GM23338 (cell line): ENCODE measurements around the gene SMAD3. TPM values are rescaled to one million over a fixed set of nuclear protein-coding genes. Genes with fewer than 3 reads are reported as not detected.

Source experiments
- ATAC-seq: fragments of 200-7000 bp; cut with Tn5 transposase; 3 replicates; pipeline ENCODE4 v1.9.1; 2020
- DNase-seq: peaks from one replicate; pipeline ENCODE4 v3.0.0-alpha.2; 2015; ENCODE audit warnings: low spot score
- H2AFZ ChIP-seq: fragments of 200-600 bp; sonication (generic); 2 replicates; pipeline ENCODE4 v1.8.0; 2016; ENCODE audit warnings: antibody characterized with exemption, mild to moderate bottlenecking, moderate library complexity
- H3F3A ChIP-seq: fragments of 200-600 bp; sonication (generic); replicated peaks from 2 replicates; pipeline ENCODE4 v1.8.0; 2017; ENCODE audit warnings: antibody characterized with exemption, mixed run types, low read depth
- H3K27ac ChIP-seq: fragments of 200-600 bp; sonication (generic); 2 replicates; pipeline ENCODE4 v1.6.1; 2016; ENCODE audit warnings: low read depth
- H3K27me3 ChIP-seq: fragments of 200-600 bp; sonication (generic); 2 replicates; pipeline ENCODE4 v1.8.0; 2016; ENCODE audit warnings: mild to moderate bottlenecking, mixed run types, moderate library complexity; ENCODE audit not compliant: insufficient read depth
- H3K36me3 ChIP-seq: fragments of 200-600 bp; sonication (generic); 2 replicates; pipeline ENCODE4 v1.8.0; 2016; ENCODE audit warnings: mild to moderate bottlenecking; ENCODE audit not compliant: insufficient read depth
- H3K4me1 ChIP-seq: fragments of 200-600 bp; sonication (generic); 2 replicates; pipeline ENCODE4 v1.8.0; 2016; ENCODE audit warnings: mild to moderate bottlenecking, moderate library complexity; ENCODE audit not compliant: insufficient read depth
- H3K4me2 ChIP-seq: fragments of 200-600 bp; sonication (generic); 2 replicates; pipeline ENCODE4 v1.7.1; 2017; ENCODE audit warnings: mixed run types
- H3K4me3 ChIP-seq: fragments of 200-600 bp; sonication (generic); 2 replicates; pipeline ENCODE4 v1.6.1; 2016; ENCODE audit warnings: mixed run types
- H3K79me2 ChIP-seq: fragments of 200-600 bp; sonication (generic); replicated peaks from 2 replicates; pipeline ENCODE4 v1.8.0; 2017; ENCODE audit warnings: mild to moderate bottlenecking; ENCODE audit not compliant: insufficient read depth
- H3K9me2 ChIP-seq: fragments of 200-600 bp; sonication (generic); 2 replicates; pipeline ENCODE4 v1.8.0; 2017; ENCODE audit not compliant: insufficient read depth
- H4K20me1 ChIP-seq: fragments of 200-600 bp; sonication (generic); replicated peaks from 2 replicates; pipeline ENCODE4 v1.8.0; 2017; ENCODE audit warnings: mild to moderate bottlenecking; ENCODE audit not compliant: insufficient read depth
- H3K27ac Mint-ChIP-seq: 2 replicates; pipeline ENCODE4 v1.8.0; 2020; ENCODE audit warnings: inconsistent platforms, mild to moderate bottlenecking, moderate library complexity, mixed read lengths
- H3K27me3 Mint-ChIP-seq: 3 replicates; pipeline ENCODE4 v1.8.0; 2022; ENCODE audit warnings: low read depth, mild to moderate bottlenecking, moderate library complexity, mixed read lengths, inconsistent platforms; ENCODE audit not compliant: insufficient read depth, poor library complexity
- H3K36me3 Mint-ChIP-seq: 3 replicates; pipeline ENCODE4 v1.8.0; 2021; ENCODE audit warnings: low read depth, mild to moderate bottlenecking, inconsistent platforms, moderate library complexity, mixed read lengths
- H3K4me1 Mint-ChIP-seq: 3 replicates; pipeline ENCODE4 v1.8.0; 2020; ENCODE audit warnings: mild to moderate bottlenecking, inconsistent platforms, mixed read lengths
- H3K4me3 Mint-ChIP-seq: 3 replicates; pipeline ENCODE4 v1.8.0; 2021; ENCODE audit warnings: moderate library complexity, mild to moderate bottlenecking, inconsistent platforms, mixed read lengths
- H3K9me3 Mint-ChIP-seq: 3 replicates; pipeline ENCODE4 v1.8.0; 2020; ENCODE audit warnings: moderate library complexity, mild to moderate bottlenecking, inconsistent platforms, mixed read lengths
- CREB1 ChIP-seq: fragments of 250-450 bp; sonication (Bioruptor Pico); IDR thresholded peaks from 2 replicates; pipeline ENCODE4 v1.5.0; 2020; ENCODE audit warnings: low read depth, mild to moderate bottlenecking, moderate library complexity
- ETS1 ChIP-seq: IDR thresholded peaks from 2 replicates; pipeline ENCODE4 v1.6.1; 2016; ENCODE audit warnings: antibody characterized with exemption
- EZH2 ChIP-seq: fragments of 200-600 bp; sonication (generic); IDR thresholded peaks from one replicate; pipeline ENCODE4 v1.8.0; 2017; ENCODE audit warnings: antibody characterized with exemption, mild to moderate bottlenecking, low read depth; ENCODE audit not compliant: unreplicated experiment
- EZH2phosphoT487 ChIP-seq: fragments of 200-600 bp; sonication (generic); IDR thresholded peaks from one replicate; pipeline ENCODE4 v1.8.1; 2018; ENCODE audit warnings: antibody characterized with exemption; ENCODE audit not compliant: unreplicated experiment
- JUNB ChIP-seq: IDR thresholded peaks from one replicate; pipeline ENCODE4 v1.6.1; 2016; ENCODE audit warnings: antibody characterized with exemption; ENCODE audit not compliant: unreplicated experiment
- NANOG ChIP-seq: IDR thresholded peaks from 2 replicates; pipeline ENCODE4 v1.6.1; 2016; ENCODE audit warnings: antibody characterized with exemption, borderline replicate concordance
- POLR2AphosphoS5 ChIP-seq: IDR thresholded peaks from 2 replicates; pipeline ENCODE4 v1.6.1; 2016; ENCODE audit warnings: antibody characterized with exemption, low read depth
- REST ChIP-seq: IDR thresholded peaks from one replicate; pipeline ENCODE4 v1.6.1; 2018; ENCODE audit warnings: antibody characterized with exemption; ENCODE audit not compliant: unreplicated experiment
- STAT1 ChIP-seq: IDR thresholded peaks from one replicate; pipeline ENCODE4 v1.6.1; 2016; ENCODE audit warnings: antibody characterized with exemption; ENCODE audit not compliant: unreplicated experiment
- ZNF114 ChIP-seq: fragments of 250-450 bp; sonication (Bioruptor Pico); IDR thresholded peaks from 2 replicates; pipeline ENCODE4 v1.5.0; 2020; ENCODE audit warnings: mild to moderate bottlenecking, moderate library complexity
- ZNF331 ChIP-seq: fragments of 250-450 bp; sonication (Bioruptor Pico); IDR thresholded peaks from 2 replicates; pipeline ENCODE4 v1.5.0; 2020; ENCODE audit warnings: low read depth, mild to moderate bottlenecking, moderate library complexity
- ZNF462 ChIP-seq: fragments of 250-450 bp; sonication (Bioruptor Pico); IDR thresholded peaks from 2 replicates; pipeline ENCODE4 v1.5.0; 2020; ENCODE audit warnings: mild to moderate bottlenecking, moderate library complexity
- polyA plus RNA-seq: library from polyadenylated mRNA; unstranded; fragments of >200 nt; fragmentation: Nextera tagmentation; extraction: Ambion mirVana; gene quantifications from 2 replicates; pipeline ENCODE4 v1.2.1, GENCODE V29; 2016
- total RNA-seq: library from RNA; depleted of rRNA; stranded (reverse); fragments of >200 nt; shearing (Covaris generic); gene quantifications from 2 replicates; pipeline ENCODE4 v1.2.3, GENCODE V29; 2014

The SMAD3 gene
- total and polyA plus RNA-seq, 2 experiments from 2014 or later: 4.9 to 11.6 TPM

- no peak for DNase-seq
- Histone ChIP-seq H3K36me3 (no peaks in the 10 kb centered on the region), H3K9me2 (no peaks in the 10 kb centered on the region), H3K27ac (no peak overlapping the region), H3F3A (peaks cover 8% of the 10 kb centered on the region), H2AFZ (no peak overlapping the region), H4K20me1 (no peaks in the 10 kb centered on the region), H3K27me3 (no peaks in the 10 kb centered on the region), H3K4me2 (no peak overlapping the region), H3K79me2 (0 out of 2 replicates have a peak, but pooled peaks cover 13% of the 10 kb centered on the region), H3K4me3 (no peak overlapping the region), H3K4me1 (peaks cover 31% of the 10 kb centered on the region)
- no peak overlapping the region for H3K4me3 Mint-ChIP-seq
- no peak for ATAC-seq
- no peaks in the 10 kb centered on the region; the same call in 2 of the 3 replicates for H3K36me3 Mint-ChIP-seq
- no peak for TF ChIP-seq ZNF114 (CRISPR knock-in tag)
- TF ChIP-seq STAT1: no peak
- H3K9me3 Mint-ChIP-seq: peaks cover 3% of the 10 kb centered on the region; the same call in 1 of the 3 replicates
- no peaks in the 10 kb centered on the region for H3K27me3 Mint-ChIP-seq
- no peak overlapping the region for H3K27ac Mint-ChIP-seq
- peaks cover 31% of the 10 kb centered on the region for H3K4me1 Mint-ChIP-seq
Measured at GRCh38 chr15:67154249-67154648, 88.8 kb downstream of the SMAD3 start.

- Histone ChIP-seq H3K27ac (no peak overlapping the region), H4K20me1 (no peaks in the 10 kb centered on the region; the same call in 1 of the 2 replicates), H3K4me3 (no peak overlapping the region), H3K9me2 (no peaks in the 10 kb centered on the region), H3F3A (0 out of 2 replicates have a peak, but pooled peaks cover 3% of the 10 kb centered on the region), H3K4me2 (no peak overlapping the region), H3K36me3 (no peaks in the 10 kb centered on the region), H3K4me1 (peaks cover 16% of the 10 kb centered on the region), H3K27me3 (no peaks in the 10 kb centered on the region), H2AFZ (no peak overlapping the region), H3K79me2 (0 out of 2 replicates have a peak, but pooled peaks cover 6% of the 10 kb centered on the region)
- H3K27me3 Mint-ChIP-seq: no peaks in the 10 kb centered on the region
- DNase-seq (no peak), ATAC-seq (no peak)
- peaks cover 19% of the 10 kb centered on the region for H3K4me1 Mint-ChIP-seq
- no peak overlapping the region for H3K4me3 Mint-ChIP-seq
- no peak overlapping the region for H3K27ac Mint-ChIP-seq
- peaks cover 3% of the 10 kb centered on the region; the same call in 1 of the 3 replicates for H3K9me3 Mint-ChIP-seq
- H3K36me3 Mint-ChIP-seq: no peaks in the 10 kb centered on the region; the same call in 2 of the 3 replicates
- TF ChIP-seq NANOG (no peak), ETS1 (no peak), EZH2 (no peak), POLR2AphosphoS5 (no peak), EZH2phosphoT487 (no peak), STAT1 (no peak), REST (no peak), JUNB (no peak), ZNF114 (CRISPR knock-in tag) (no peak), CREB1 (CRISPR knock-in tag) (no peak), ZNF331 (CRISPR knock-in tag) (no peak), ZNF462 (CRISPR knock-in tag) (no peak)
Measured at GRCh38 chr15:67156426-67156825, 91.0 kb downstream of the SMAD3 start.
